IMR-90 (cell line): Measurements from ENCODE around the gene DNAJC4. TPM values are rescaled to one million over a fixed set of nuclear protein-coding genes. Genes with fewer than 3 reads are reported as not detected.

Experiments
- ATAC-seq: fragments of 200-7000 bp; cut with Tn5 transposase; 2 replicates; pipeline ENCODE4 v1.9.1; 2020; ENCODE audit warnings: low read depth, mild to moderate bottlenecking, moderate library complexity
- BruUV-seq: library from RNA; stranded (reverse); fragments of 400-500 nt; replicated peaks from 2 replicates; lab custom pipeline; 2021; lab: Mats Ljungman, UMichigan
- CTCF ChIA-PET: fragments of 300-600 bp; formaldehyde crosslinking; extraction: SDS; loops from one replicate; lab custom pipeline; 2021; ENCODE audit warnings: antibody characterized with exemption; lab: Yijun Ruan, JAX
- POLR2A ChIA-PET: fragments of 300-600 bp; sonication (Branson Sonifier 250); formaldehyde crosslinking; loops from one replicate; lab custom pipeline; 2022; ENCODE audit warnings: antibody characterized with exemption; ENCODE audit not compliant: unreplicated experiment; lab: Charles Lee
- DNase-seq: peaks from one replicate; pipeline ENCODE4 v3.0.0; 2013
- H2AFZ ChIP-seq: replicated peaks from 2 replicates; pipeline ENCODE3; 2013; ENCODE audit warnings: low read length, mild to moderate bottlenecking; ENCODE audit not compliant: poor library complexity
- H2AK5ac ChIP-seq: 2 replicates; pipeline ENCODE4 v1.6.1; 2013; ENCODE audit warnings: low read depth, low read length, inconsistent platforms
- H2AK9ac ChIP-seq: replicated peaks from 2 replicates; pipeline ENCODE3; 2013; ENCODE audit warnings: mild to moderate bottlenecking, low read depth, low read length, moderate library complexity; ENCODE audit not compliant: poor library complexity
- H2BK120ac ChIP-seq: 2 replicates; pipeline ENCODE4 v1.6.1; 2013; ENCODE audit warnings: low read depth, low read length, inconsistent platforms
- H2BK15ac ChIP-seq: 3 replicates; pipeline ENCODE4 v1.6.1; 2013; ENCODE audit warnings: low read depth, low read length, inconsistent platforms
- H2BK20ac ChIP-seq: 2 replicates; pipeline ENCODE4 v1.6.1; 2013; ENCODE audit warnings: low read depth, mild to moderate bottlenecking, inconsistent platforms, low read length, moderate library complexity
- H2BK5ac ChIP-seq: 2 replicates; pipeline ENCODE4 v1.6.1; 2013; ENCODE audit warnings: mild to moderate bottlenecking, low read depth, low read length, inconsistent platforms; ENCODE audit not compliant: poor library complexity, severe bottlenecking
- H3K14ac ChIP-seq: replicated peaks from 2 replicates; pipeline ENCODE4 v1.6.1; 2013; ENCODE audit warnings: low read depth, low read length, inconsistent platforms
- H3K18ac ChIP-seq: 2 replicates; pipeline ENCODE4 v1.6.1; 2013; ENCODE audit warnings: low read depth, low read length, control low read depth
- H3K23ac ChIP-seq: 2 replicates; pipeline ENCODE4 v1.6.1; 2013; ENCODE audit warnings: low read depth, low read length, inconsistent platforms
- H3K27ac ChIP-seq: 2 replicates; pipeline ENCODE4 v1.5.1; 2013; ENCODE audit warnings: mild to moderate bottlenecking, control low read depth, low read length; ENCODE audit not compliant: insufficient read depth
- H3K27me3 ChIP-seq: 2 replicates; pipeline ENCODE4 v1.6.1; 2013; ENCODE audit warnings: low read length; ENCODE audit not compliant: control insufficient read depth, insufficient read depth
- H3K36me3 ChIP-seq: 2 replicates; pipeline ENCODE4 v1.6.1; 2013; ENCODE audit warnings: low read length, mixed read lengths; ENCODE audit not compliant: control insufficient read depth, insufficient read depth
- H3K4ac ChIP-seq: 2 replicates; pipeline ENCODE4 v1.6.1; 2013; ENCODE audit warnings: low read depth, low read length, inconsistent platforms
- H3K4me1 ChIP-seq: 2 replicates; pipeline ENCODE4 v1.6.1; 2013; ENCODE audit warnings: low read length, mixed read lengths; ENCODE audit not compliant: control insufficient read depth, insufficient read depth
- H3K4me2 ChIP-seq: 2 replicates; pipeline ENCODE4 v1.6.1; 2013; ENCODE audit warnings: low read depth, mild to moderate bottlenecking, control low read depth, low read length, moderate library complexity
- H3K4me3 ChIP-seq: 2 replicates; pipeline ENCODE4 v1.5.1; 2013; ENCODE audit warnings: low read depth, mild to moderate bottlenecking, control low read depth, low read length, moderate library complexity; ENCODE audit not compliant: insufficient read depth
- H3K56ac ChIP-seq: 2 replicates; pipeline ENCODE4 v1.6.1; 2013; ENCODE audit warnings: low read length, inconsistent platforms; ENCODE audit not compliant: insufficient read depth; ENCODE audit errors: extremely low read depth
- H3K79me1 ChIP-seq, 2 experiments: 2 replicates each; pipeline ENCODE4 v1.6.1; 2013; ENCODE audit warnings: low read length in 2 of 2, inconsistent platforms in 1 of 2, low read depth in 1 of 2
- H3K9ac ChIP-seq: 2 replicates; pipeline ENCODE4 v1.6.1; 2013; ENCODE audit warnings: low read depth, low read length, control low read depth
- H3K9me1 ChIP-seq: 2 replicates; pipeline ENCODE4 v1.6.1; 2013; ENCODE audit warnings: low read length, inconsistent platforms; ENCODE audit not compliant: insufficient read depth
- H3K9me3 ChIP-seq: 2 replicates; pipeline ENCODE4 v1.6.1; 2013; ENCODE audit warnings: low read length; ENCODE audit not compliant: control insufficient read depth, insufficient read depth
- H4K20me1 ChIP-seq: 2 replicates; pipeline ENCODE4 v1.6.1; 2013; ENCODE audit warnings: low read length, inconsistent platforms; ENCODE audit not compliant: insufficient read depth
- H4K5ac ChIP-seq: 2 replicates; pipeline ENCODE4 v1.6.1; 2013; ENCODE audit warnings: mild to moderate bottlenecking, low read depth, low read length, control low read depth
- H4K8ac ChIP-seq, 2 experiments: 2 replicates each; pipeline ENCODE4 v1.6.1; 2013; ENCODE audit warnings: low read depth in 2 of 2, low read length in 2 of 2, control low read depth in 1 of 2, inconsistent platforms in 1 of 2
- H4K91ac ChIP-seq: 2 replicates; pipeline ENCODE4 v1.6.1; 2013; ENCODE audit warnings: low read depth, low read length, inconsistent platforms; ENCODE audit not compliant: insufficient read depth
- BHLHE40 ChIP-seq: fragments of 150-350 bp; IDR thresholded peaks from 2 replicates; pipeline ENCODE4 v1.6.1; 2016; ENCODE audit warnings: mild to moderate bottlenecking, low read depth, low read length
- CEBPB ChIP-seq: IDR thresholded peaks from 2 replicates; pipeline ENCODE4 v1.6.1; 2012; ENCODE audit warnings: low read depth, low read length, improper control_type of control experiment
- CTCF ChIP-seq: conservative IDR thresholded peaks from 2 replicates; pipeline ENCODE4 v1.5.1; 2012; ENCODE audit warnings: mild to moderate bottlenecking, low read depth, low read length, improper control_type of control experiment
- FOS ChIP-seq: fragments of 150-350 bp; IDR thresholded peaks from 2 replicates; pipeline ENCODE4 v1.6.1; 2016; ENCODE audit warnings: low read depth, low read length
- MAFK ChIP-seq: IDR thresholded peaks from 2 replicates; pipeline ENCODE4 v1.6.1; 2012; ENCODE audit warnings: low read depth, low read length, improper control_type of control experiment
- MAZ ChIP-seq: IDR thresholded peaks from 2 replicates; pipeline ENCODE4 v1.6.1; 2012; ENCODE audit warnings: low read depth, mild to moderate bottlenecking, low read length, improper control_type of control experiment, moderate library complexity, borderline replicate concordance
- MXI1 ChIP-seq: IDR thresholded peaks from 2 replicates; pipeline ENCODE4 v1.6.1; 2012; ENCODE audit warnings: low read depth, mild to moderate bottlenecking, low read length, moderate library complexity, borderline replicate concordance
- NFE2L2 ChIP-seq: fragments of 150-350 bp; IDR thresholded peaks from 2 replicates; pipeline ENCODE4 v1.6.1; 2016; ENCODE audit warnings: low read depth, mild to moderate bottlenecking, low read length
- POLR2A ChIP-seq: IDR thresholded peaks from 2 replicates; pipeline ENCODE4 v1.6.1; 2012; ENCODE audit warnings: mild to moderate bottlenecking, low read depth, low read length
- RAD21 ChIP-seq: IDR thresholded peaks from 2 replicates; pipeline ENCODE4 v1.6.1; 2012; ENCODE audit warnings: low read length, improper control_type of control experiment
- RCOR1 ChIP-seq: IDR thresholded peaks from 2 replicates; pipeline ENCODE4 v1.6.1; 2012; ENCODE audit warnings: mild to moderate bottlenecking, low read length, improper control_type of control experiment; ENCODE audit not compliant: insufficient replicate concordance
- SMC3 ChIP-seq: fragments of 150-350 bp; IDR thresholded peaks from 2 replicates; pipeline ENCODE4 v1.6.1; 2016; ENCODE audit warnings: low read depth, mild to moderate bottlenecking, antibody characterized with exemption, low read length, moderate library complexity
- WGBS, 2 experiments: methylation state at CpG; one replicate each; pipeline versions ENCODE4 v1.1.5 to v1.1.7; 2013; ENCODE audit warnings: missing lambda C conversion rate in 2 of 2; ENCODE audit not compliant: insufficient read length in 1 of 2; ENCODE audit errors: extremely low coverage in 2 of 2; 5-methylcytosine and 5-hydroxymethylcytosine counted together
- dilution Hi-C: fragments of 300-500 bp; cut with HindIII; formaldehyde crosslinking; loops from one replicate; pipeline ENCODE4 v1.14.3; 2018; ENCODE audit warnings: low sequenced_read_pairs; ENCODE audit not compliant: unreplicated experiment
- in situ Hi-C: fragments of 300-500 bp; cut with MboI; formaldehyde crosslinking; loops from 3 replicates; pipeline ENCODE4 v1.14.3; 2019; ENCODE audit warnings: low sequenced_read_pairs, inconsistent platforms, mixed read lengths
- intact Hi-C: fragments of 100-400 bp; cut with micrococcal nuclease; formaldehyde crosslinking; loops from 2 replicates; pipeline ENCODE4 v1.10.0; 2022
- polyA plus RNA-seq, 3 experiments: library from polyadenylated mRNA; depleted of rRNA; stranded (reverse); fragments of >200 nt; gene quantifications; 2 replicates each; pipeline ENCODE4 v1.2.3, GENCODE V29; 2012; ENCODE audit warnings: low replicate concordance in 1 of 3
- total RNA-seq: library from RNA; depleted of rRNA; stranded (reverse); fragments of >200 nt; gene quantifications from 2 replicates; pipeline ENCODE4 v1.2.3, GENCODE V29; 2012
- TF ChIP-seq, protein P1 (sequence below): fragments of 150-350 bp; IDR thresholded peaks from 2 replicates; pipeline ENCODE4 v1.6.1; 2016; ENCODE audit warnings: low read depth, mild to moderate bottlenecking, low read length, moderate library complexity, borderline replicate concordance

DNAJC4 gene
- total and polyA plus RNA-seq, 2 of the 4 experiments (the other 2 are of a cell fraction) = 2.2 to 22.8 TPM

DNA sequence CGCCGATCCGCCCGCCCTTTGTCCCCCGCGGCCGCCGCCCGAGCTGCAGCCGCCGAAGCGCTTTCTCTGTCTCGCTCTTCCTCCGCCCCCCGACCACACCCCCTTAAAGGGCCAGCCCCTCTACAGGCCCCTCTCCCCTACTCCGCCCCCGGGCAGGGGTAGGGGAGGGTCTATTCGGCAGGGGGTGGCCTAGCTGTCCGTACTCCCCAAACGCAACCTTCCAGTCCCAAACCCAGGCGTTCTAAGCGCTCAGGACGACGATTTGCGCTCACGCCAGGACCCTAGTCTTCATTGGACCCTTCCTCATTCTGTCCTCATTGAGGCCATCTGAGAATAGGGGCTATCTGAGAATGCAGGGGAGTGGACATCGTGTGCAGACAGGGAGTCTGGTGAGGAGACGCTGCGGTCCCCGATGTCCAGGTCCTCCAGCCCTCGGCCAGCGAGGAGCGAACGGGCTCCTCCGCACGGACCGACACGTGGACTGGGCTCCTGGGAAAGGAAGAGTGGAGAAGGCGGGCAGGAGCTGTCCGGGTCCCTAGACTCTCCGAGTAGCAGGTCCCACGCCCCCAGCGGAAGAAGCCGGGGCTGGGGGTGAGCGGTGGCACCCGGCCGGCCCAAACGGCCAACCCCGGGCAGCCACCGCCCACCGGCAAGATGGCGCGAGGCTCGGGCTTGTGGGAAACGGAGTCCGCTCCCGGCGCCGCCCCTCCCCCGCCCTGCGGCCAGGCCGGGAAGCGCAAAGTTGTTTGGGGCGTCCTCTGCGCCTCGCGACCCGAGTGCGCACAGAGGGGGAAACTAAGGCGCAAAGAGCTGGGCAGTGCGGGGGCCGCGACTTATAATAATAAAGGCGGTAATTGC lies 16.8 kb downstream of the DNAJC4 start, which contains the start of gene PPP1R14B:
Gene PPP1R14B (minus strand): TSS at position 73 of the 858 bp plus-strand sequence. CDS start 270 bp downstream, outside the sequence.
- H4K8ac ChIP-seq = peak within 1 kb of the TSS; percentile 97 to 99
- dilution Hi-C loops = no loop called here
- H2AK9ac ChIP-seq = peak within 1 kb of the TSS; percentile 100
- H3K9me3 ChIP-seq = no peaks in the 10 kb centered on the region
- peaks cover 26% of the 10 kb centered on the region for H4K20me1 ChIP-seq
- peaks cover 11% of the 10 kb centered on the region for H3K4me1 ChIP-seq
- peak within 1 kb of the TSS; percentile 92 for H2BK120ac ChIP-seq
- peaks cover 5% of the 10 kb centered on the region for H3K9me1 ChIP-seq
- H3K79me1 ChIP-seq = peaks cover 7 to 37% of the 10 kb centered on the region in 2 experiments; a peak in 3 of 4 replicates
- 3% methylated on average over 27 of the region's 74 CpGs; no CpG with 5 or more reads in 1 of the 2 experiments for WGBS, 2 experiments
- H3K14ac ChIP-seq = peak within 1 kb of the TSS; percentile 100
- peak; percentile 80 for DNase-seq
- in situ Hi-C loops = no loop called here
- ATAC-seq = peak; percentile 61
- peaks cover 12% of the 10 kb centered on the region for H3K36me3 ChIP-seq
- H4K5ac ChIP-seq = peak within 1 kb of the TSS; percentile 80
- intact Hi-C loops = no loop called here
- peak within 1 kb of the TSS; percentile 98 for H4K91ac ChIP-seq
- peak within 1 kb of the TSS; percentile 77; the same call in 1 of the 3 replicates for H2BK15ac ChIP-seq
- H3K18ac ChIP-seq = peak within 1 kb of the TSS; percentile 64
- peak within 1 kb of the TSS; percentile 98 for H3K27ac ChIP-seq
- H2BK20ac ChIP-seq = peak within 1 kb of the TSS; percentile 60
- peak within 1 kb of the TSS; percentile 96 for H3K4me2 ChIP-seq
- peak within 1 kb of the TSS; percentile 92 for H2AFZ ChIP-seq
- H2BK5ac ChIP-seq = peak within 1 kb of the TSS; percentile 98
- CTCF ChIA-PET = interaction anchor here (2.1 kb wide), 1 partner anchor 54 kb away, joined by 7 read pairs; no protein-coding TSS in a partner anchor
- H3K27me3 ChIP-seq = no peaks in the 10 kb centered on the region
- peak within 1 kb of the TSS; percentile 100 for H3K4ac ChIP-seq
- H3K4me3 ChIP-seq = peak within 1 kb of the TSS; percentile 95
- H3K56ac ChIP-seq = peak within 1 kb of the TSS; percentile 95
- H3K23ac ChIP-seq = peak within 1 kb of the TSS; percentile 100
- BruUV-seq = no TSS peak
- peak within 1 kb of the TSS; percentile 93 for H3K9ac ChIP-seq
- POLR2A ChIA-PET = interaction anchor here (1.2 kb wide), 1 partner anchor 23 kb away, joined by 3 read pairs; no protein-coding TSS in a partner anchor
- peak within 1 kb of the TSS; percentile 100 for H2AK5ac ChIP-seq
- TF ChIP-seq, protein P1, sequence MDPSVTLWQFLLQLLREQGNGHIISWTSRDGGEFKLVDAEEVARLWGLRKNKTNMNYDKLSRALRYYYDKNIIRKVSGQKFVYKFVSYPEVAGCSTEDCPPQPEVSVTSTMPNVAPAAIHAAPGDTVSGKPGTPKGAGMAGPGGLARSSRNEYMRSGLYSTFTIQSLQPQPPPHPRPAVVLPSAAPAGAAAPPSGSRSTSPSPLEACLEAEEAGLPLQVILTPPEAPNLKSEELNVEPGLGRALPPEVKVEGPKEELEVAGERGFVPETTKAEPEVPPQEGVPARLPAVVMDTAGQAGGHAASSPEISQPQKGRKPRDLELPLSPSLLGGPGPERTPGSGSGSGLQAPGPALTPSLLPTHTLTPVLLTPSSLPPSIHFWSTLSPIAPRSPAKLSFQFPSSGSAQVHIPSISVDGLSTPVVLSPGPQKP = no peak
- TF ChIP-seq MAFK (no peak), BHLHE40 (0 out of 2 replicates have a peak, but pooled peaks have one; percentile 35), MXI1 (peak; percentile 93), RCOR1 (no peak), RAD21 (no peak), CEBPB (no peak), SMC3 (no peak), NFE2L2 (no peak), MAZ (peak; percentile 60; the same call in 1 of the 2 replicates), FOS (no peak), CTCF (0 out of 2 replicates have a peak, but pooled peaks have one; percentile 1), POLR2A (peak; percentile 72; the same call in 1 of the 2 replicates)
